K562 (cell line): Measurements from ENCODE around the gene COL16A1. TPM values are rescaled to one million over a fixed set of nuclear protein-coding genes. Genes with fewer than 3 reads are reported as not detected.

Experiments
- BACH1 ChIP-seq: fragments of 200-800 bp; sonication (Bioruptor generic); IDR thresholded peaks from 2 replicates; pipeline ENCODE4 v1.6.1; 2016; ENCODE audit warnings: missing genetic modification characterization, missing compliant biosample characterization
- CCAR2 ChIP-seq: fragments of 200-400 bp; formaldehyde crosslinking; IDR thresholded peaks from 2 replicates; pipeline ENCODE4 v1.6.1; 2017; ENCODE audit warnings: mild to moderate bottlenecking, low read depth, low read length
- CTBP1 ChIP-seq: fragments of 450-650 bp; IDR thresholded peaks from 2 replicates; pipeline ENCODE4 v1.6.1; 2016; ENCODE audit warnings: borderline replicate concordance
- FOXA1 ChIP-seq: fragments of 450-650 bp; IDR thresholded peaks from 2 replicates; pipeline ENCODE4 v1.6.1; 2016; ENCODE audit warnings: mild to moderate bottlenecking, borderline replicate concordance
- FOXJ2 ChIP-seq: fragments of 200-800 bp; sonication (Bioruptor generic); IDR thresholded peaks from 2 replicates; pipeline ENCODE4 v1.6.1; 2016; ENCODE audit warnings: missing genetic modification characterization, missing compliant biosample characterization
- FOXK1 ChIP-seq: sonication (generic); formaldehyde crosslinking; IDR thresholded peaks from 2 replicates; pipeline ENCODE4 v1.8.0; 2022; ENCODE audit warnings: missing genetic modification reagents, mild to moderate bottlenecking, borderline replicate concordance
- GATAD2B ChIP-seq: fragments of 450-650 bp; IDR thresholded peaks from 2 replicates; pipeline ENCODE4 v1.6.1; 2017; ENCODE audit warnings: mild to moderate bottlenecking, borderline replicate concordance
- KDM1A ChIP-seq, 2 experiments: fragments of 450-650 bp; IDR thresholded peaks; 2 replicates each; pipeline ENCODE4 v1.6.1; 2016; ENCODE audit warnings: mild to moderate bottlenecking in 2 of 2
- MTF1 ChIP-seq: fragments of 250-450 bp; sonication (Bioruptor Pico); IDR thresholded peaks from 2 replicates; pipeline ENCODE4 v1.9.0; 2021; ENCODE audit warnings: moderate library complexity, mild to moderate bottlenecking, inconsistent platforms, borderline replicate concordance
- PPARD ChIP-seq: fragments of 250-450 bp; sonication (Bioruptor Pico); IDR thresholded peaks from 2 replicates; pipeline ENCODE4 v1.8.0; 2022; ENCODE audit warnings: inconsistent platforms, mild to moderate bottlenecking, moderate library complexity
- RCOR1 ChIP-seq, 2 experiments: IDR thresholded peaks; 2 replicates each; pipeline ENCODE4 v1.6.1; 2012; ENCODE audit warnings: low read depth in 2 of 2, low read length in 2 of 2, borderline replicate concordance in 1 of 2, improper control_type of control experiment in 1 of 2
- SETDB1 ChIP-seq: IDR thresholded peaks from one replicate; pipeline ENCODE4 v1.6.1; 2012; ENCODE audit warnings: low read length, control low read depth, inconsistent platforms
- SMARCA5 ChIP-seq: fragments of 450-650 bp; IDR thresholded peaks from 2 replicates; pipeline ENCODE4 v1.6.1; 2016
- SNRNP70 ChIP-seq: fragments of 200-400 bp; formaldehyde crosslinking; optimal IDR thresholded peaks from 2 replicates; pipeline ENCODE3; 2017; ENCODE audit warnings: low read depth, low read length
- TAF9B ChIP-seq: fragments of 450-650 bp; IDR thresholded peaks from 2 replicates; pipeline ENCODE4 v1.6.1; 2018; ENCODE audit warnings: mild to moderate bottlenecking; ENCODE audit not compliant: partially characterized antibody
- TEAD1 ChIP-seq, 2 experiments: fragments of 450-650 bp in 1 of 2; sonication (generic) in 1 of 2; formaldehyde crosslinking; IDR thresholded peaks; 2 replicates each; pipeline versions ENCODE4 v1.4.0 to v1.8.0; 2020 to 2022; ENCODE audit warnings: mild to moderate bottlenecking in 2 of 2, missing genetic modification reagents in 1 of 2
- TEAD4 ChIP-seq, 2 experiments: sonication (generic) in 1 of 2; formaldehyde crosslinking in 1 of 2; IDR thresholded peaks; 2 replicates each; pipeline versions ENCODE4 v1.6.1 to v1.8.0; 2012 to 2022; ENCODE audit warnings: borderline replicate concordance in 1 of 2, inconsistent platforms in 1 of 2, low read length in 1 of 2, mild to moderate bottlenecking in 1 of 2, missing genetic modification reagents in 1 of 2
- ZNF184 ChIP-seq: sonication (generic); formaldehyde crosslinking; IDR thresholded peaks from 2 replicates; pipeline ENCODE4 v1.5.0; 2020; ENCODE audit warnings: missing genetic modification reagents
- polyA plus RNA-seq, 8 experiments: library from polyadenylated mRNA; depleted of rRNA in 4 of 8; stranded (reverse) in 5 of 8; unstranded in 3 of 8; fragments of >200 nt; fragmentation: Nextera tagmentation in 2 of 8; fragmentation: Illumina TruSeq in 1 of 8; extraction: Ambion mirVana in 2 of 8; extraction: Trizol in 1 of 8; gene quantifications; 2 replicates each; pipeline versions ENCODE4 v1.2.1 to v1.2.3, GENCODE V29; 2011 to 2014; ENCODE audit warnings: inconsistent platforms in 1 of 8, missing spikeins in 1 of 8
- total RNA-seq, 7 experiments: library from RNA; depleted of rRNA in 6 of 7; stranded (reverse); fragments of >200 nt in 6 of 7; fragmentation: Illumina TruSeq in 2 of 7; extraction: Trizol in 2 of 7; gene quantifications; 2 replicates each; pipeline versions ENCODE4 v1.2.1 to v1.2.3, GENCODE V29; 2011 to 2021; ENCODE audit warnings: low replicate concordance in 1 of 7
- TF ChIP-seq, protein P1 (sequence below): fragments of 450-650 bp; IDR thresholded peaks from 2 replicates; pipeline ENCODE4 v1.6.1; 2017; ENCODE audit warnings: antibody characterized with exemption
- TF ChIP-seq, protein P2 (sequence below): fragments of 450-650 bp; IDR thresholded peaks from 2 replicates; pipeline ENCODE4 v1.6.1; 2017; ENCODE audit warnings: mild to moderate bottlenecking, moderate library complexity
- TF ChIP-seq, protein P3 (sequence below): fragments of 450-650 bp; IDR thresholded peaks from 2 replicates; pipeline ENCODE4 v1.6.1; 2016; ENCODE audit warnings: borderline replicate concordance
- TF ChIP-seq, protein P4 (sequence below): fragments of 200-800 bp; sonication (Bioruptor generic); IDR thresholded peaks from 2 replicates; pipeline ENCODE4 v1.6.1; 2017; ENCODE audit warnings: missing genetic modification characterization, missing compliant biosample characterization

Gene COL16A1
- total and polyA plus RNA-seq, 9 of the 15 experiments (the other 6 are each of a cell fraction or from before 2014, with no cell fraction given), result 0.11 to 0.60 (median 0.11) TPM; not detected in 6

DNA sequence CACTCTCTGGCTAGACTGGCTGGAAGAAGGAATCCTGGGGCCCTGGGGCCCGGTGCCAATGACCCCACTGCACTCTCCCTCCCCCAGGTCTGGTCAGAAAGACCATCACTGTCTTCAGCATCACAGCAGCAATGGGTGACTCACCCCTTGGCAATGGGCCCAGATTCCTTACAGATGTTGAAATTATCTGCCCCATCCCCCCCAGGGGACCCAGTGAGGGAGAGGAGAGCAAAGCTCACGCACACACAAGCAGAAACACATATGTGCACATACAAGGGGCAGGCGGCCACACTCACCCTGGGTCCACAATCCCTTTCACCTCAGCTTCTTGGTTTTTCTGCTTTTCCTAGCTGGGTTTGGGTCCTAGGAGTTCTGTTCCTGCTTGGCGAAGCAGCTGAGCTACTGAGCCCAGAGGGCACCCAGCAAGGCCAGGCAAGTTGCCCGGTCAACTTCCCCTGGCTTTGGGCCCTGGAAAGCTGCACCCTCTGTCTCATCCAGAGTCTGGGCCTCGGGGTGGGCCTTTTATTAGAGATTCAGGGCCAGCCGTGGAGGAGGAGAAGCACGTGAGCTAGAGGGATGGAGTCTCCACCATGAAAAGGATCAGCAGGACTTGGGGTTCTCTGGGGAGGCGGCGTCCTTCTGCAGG, 2.6 kb downstream of the COL16A1 start (continued):
- peak in 1 of 2 experiments; percentile 97; a peak in 2 of 4 replicates for TF ChIP-seq RCOR1 (IDR thresholded peaks at IDR 0.05; ENCODE audit: borderline replicate concordance in 1 of 2, low read depth in 2 of 2, low read length in 2 of 2)
- TF ChIP-seq CCAR2, result no peak
- TF ChIP-seq BACH1 (tag), result no peak
- no peak for TF ChIP-seq GATAD2B
- TF ChIP-seq TAF9B, result no peak
- no peak for TF ChIP-seq ZNF184 (CRISPR knock-in tag)
- peak; percentile 72 for TF ChIP-seq TEAD4 (IDR thresholded peaks at IDR 0.05; ENCODE audit: low read length)
- no peak for TF ChIP-seq TEAD4 (CRISPR knock-in tag; IDR thresholded peaks at IDR 0.05; ENCODE audit: borderline replicate concordance)
- no peak for TF ChIP-seq FOXJ2 (tag)
- TF ChIP-seq, protein P1, sequence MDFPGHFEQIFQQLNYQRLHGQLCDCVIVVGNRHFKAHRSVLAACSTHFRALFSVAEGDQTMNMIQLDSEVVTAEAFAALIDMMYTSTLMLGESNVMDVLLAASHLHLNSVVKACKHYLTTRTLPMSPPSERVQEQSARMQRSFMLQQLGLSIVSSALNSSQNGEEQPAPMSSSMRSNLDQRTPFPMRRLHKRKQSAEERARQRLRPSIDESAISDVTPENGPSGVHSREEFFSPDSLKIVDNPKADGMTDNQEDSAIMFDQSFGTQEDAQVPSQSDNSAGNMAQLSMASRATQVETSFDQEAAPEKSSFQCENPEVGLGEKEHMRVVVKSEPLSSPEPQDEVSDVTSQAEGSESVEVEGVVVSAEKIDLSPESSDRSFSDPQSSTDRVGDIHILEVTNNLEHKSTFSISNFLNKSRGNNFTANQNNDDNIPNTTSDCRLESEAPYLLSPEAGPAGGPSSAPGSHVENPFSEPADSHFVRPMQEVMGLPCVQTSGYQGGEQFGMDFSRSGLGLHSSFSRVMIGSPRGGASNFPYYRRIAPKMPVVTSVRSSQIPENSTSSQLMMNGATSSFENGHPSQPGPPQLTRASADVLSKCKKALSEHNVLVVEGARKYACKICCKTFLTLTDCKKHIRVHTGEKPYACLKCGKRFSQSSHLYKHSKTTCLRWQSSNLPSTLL, result no peak
- TF ChIP-seq PPARD (CRISPR knock-in tag), result no peak
- TF ChIP-seq FOXA1, result no peak
- TF ChIP-seq, protein P2, sequence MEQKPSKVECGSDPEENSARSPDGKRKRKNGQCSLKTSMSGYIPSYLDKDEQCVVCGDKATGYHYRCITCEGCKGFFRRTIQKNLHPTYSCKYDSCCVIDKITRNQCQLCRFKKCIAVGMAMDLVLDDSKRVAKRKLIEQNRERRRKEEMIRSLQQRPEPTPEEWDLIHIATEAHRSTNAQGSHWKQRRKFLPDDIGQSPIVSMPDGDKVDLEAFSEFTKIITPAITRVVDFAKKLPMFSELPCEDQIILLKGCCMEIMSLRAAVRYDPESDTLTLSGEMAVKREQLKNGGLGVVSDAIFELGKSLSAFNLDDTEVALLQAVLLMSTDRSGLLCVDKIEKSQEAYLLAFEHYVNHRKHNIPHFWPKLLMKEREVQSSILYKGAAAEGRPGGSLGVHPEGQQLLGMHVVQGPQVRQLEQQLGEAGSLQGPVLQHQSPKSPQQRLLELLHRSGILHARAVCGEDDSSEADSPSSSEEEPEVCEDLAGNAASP, result no peak
- no peak for TF ChIP-seq SNRNP70
- no peak for TF ChIP-seq MTF1
- no peak for TF ChIP-seq SMARCA5
- TF ChIP-seq, protein P3, sequence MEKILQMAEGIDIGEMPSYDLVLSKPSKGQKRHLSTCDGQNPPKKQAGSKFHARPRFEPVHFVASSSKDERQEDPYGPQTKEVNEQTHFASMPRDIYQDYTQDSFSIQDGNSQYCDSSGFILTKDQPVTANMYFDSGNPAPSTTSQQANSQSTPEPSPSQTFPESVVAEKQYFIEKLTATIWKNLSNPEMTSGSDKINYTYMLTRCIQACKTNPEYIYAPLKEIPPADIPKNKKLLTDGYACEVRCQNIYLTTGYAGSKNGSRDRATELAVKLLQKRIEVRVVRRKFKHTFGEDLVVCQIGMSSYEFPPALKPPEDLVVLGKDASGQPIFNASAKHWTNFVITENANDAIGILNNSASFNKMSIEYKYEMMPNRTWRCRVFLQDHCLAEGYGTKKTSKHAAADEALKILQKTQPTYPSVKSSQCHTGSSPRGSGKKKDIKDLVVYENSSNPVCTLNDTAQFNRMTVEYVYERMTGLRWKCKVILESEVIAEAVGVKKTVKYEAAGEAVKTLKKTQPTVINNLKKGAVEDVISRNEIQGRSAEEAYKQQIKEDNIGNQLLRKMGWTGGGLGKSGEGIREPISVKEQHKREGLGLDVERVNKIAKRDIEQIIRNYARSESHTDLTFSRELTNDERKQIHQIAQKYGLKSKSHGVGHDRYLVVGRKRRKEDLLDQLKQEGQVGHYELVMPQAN, result no peak
- TF ChIP-seq FOXK1 (CRISPR knock-in tag), result no peak
- TF ChIP-seq CTBP1, result peak; percentile 99
- TF ChIP-seq, protein P4, sequence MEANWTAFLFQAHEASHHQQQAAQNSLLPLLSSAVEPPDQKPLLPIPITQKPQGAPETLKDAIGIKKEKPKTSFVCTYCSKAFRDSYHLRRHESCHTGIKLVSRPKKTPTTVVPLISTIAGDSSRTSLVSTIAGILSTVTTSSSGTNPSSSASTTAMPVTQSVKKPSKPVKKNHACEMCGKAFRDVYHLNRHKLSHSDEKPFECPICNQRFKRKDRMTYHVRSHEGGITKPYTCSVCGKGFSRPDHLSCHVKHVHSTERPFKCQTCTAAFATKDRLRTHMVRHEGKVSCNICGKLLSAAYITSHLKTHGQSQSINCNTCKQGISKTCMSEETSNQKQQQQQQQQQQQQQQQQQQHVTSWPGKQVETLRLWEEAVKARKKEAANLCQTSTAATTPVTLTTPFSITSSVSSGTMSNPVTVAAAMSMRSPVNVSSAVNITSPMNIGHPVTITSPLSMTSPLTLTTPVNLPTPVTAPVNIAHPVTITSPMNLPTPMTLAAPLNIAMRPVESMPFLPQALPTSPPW, result peak; percentile 56
- no peak for TF ChIP-seq SETDB1
- TF ChIP-seq TEAD1 (CRISPR knock-in tag; IDR thresholded peaks at IDR 0.05), result peak; percentile 45 to 83; a peak in 2 of 4 replicates
- TF ChIP-seq KDM1A (IDR thresholded peaks at IDR 0.05), result peak; percentile 91 to 95
